Heart left ventricle (tissue), 16 donors: ENCODE data around the gene EXOC3L2. TPM values are rescaled to one million over a fixed set of nuclear protein-coding genes. Genes with fewer than 3 reads are reported as not detected.
A peak's percentile ranks its signal among the peaks of the same experiment; 100 is the strongest.

Source experiments
- ATAC-seq, 4 donors: fragments of 200-7000 bp; cut with Tn5 transposase; one replicate each; pipeline ENCODE4 v1.9.1; 2020 to 2022; ENCODE audit warnings: moderate library complexity in 4 of 4, mild to moderate bottlenecking in 3 of 4, moderate number of reproducible peaks in 1 of 4
- DNase-seq, 5 donors: peaks; one replicate each; pipeline ENCODE4 v3.0.0-alpha.2; 2020
- H3K27ac ChIP-seq, 12 donors: fragments of 200-600 bp; sonication (generic) in 4 of 12; one replicate each; pipeline versions ENCODE4 v1.5.0 to v1.8.0; 2016 to 2022; ENCODE audit warnings: mild to moderate bottlenecking in 2 of 12
- H3K27me3 ChIP-seq, 9 donors: fragments of 200-600 bp; sonication (generic) in 2 of 9; one replicate each; pipeline versions ENCODE4 v1.5.1 to v1.8.0; 2016 to 2022; ENCODE audit warnings: mild to moderate bottlenecking in 3 of 9
- H3K36me3 ChIP-seq, 9 donors: fragments of 200-600 bp; sonication (generic) in 2 of 9; one replicate each; pipeline versions ENCODE4 v1.5.0 to v1.8.0; 2018 to 2022; ENCODE audit warnings: mild to moderate bottlenecking in 2 of 9
- H3K4me1 ChIP-seq, 12 donors: fragments of 200-600 bp; sonication (generic) in 4 of 12; one replicate each; pipeline versions ENCODE4 v1.5.0 to v1.8.0; 2016 to 2022; ENCODE audit warnings: mild to moderate bottlenecking in 3 of 12
- H3K4me3 ChIP-seq, 12 donors: fragments of 200-600 bp; sonication (generic) in 4 of 12; one replicate each; pipeline versions ENCODE4 v1.5.0 to v1.8.0; 2017 to 2022; ENCODE audit warnings: mild to moderate bottlenecking in 9 of 12, moderate library complexity in 4 of 12
- H3K9me3 ChIP-seq, 12 donors: fragments of 200-600 bp; sonication (generic) in 4 of 12; one replicate each; pipeline versions ENCODE4 v1.5.0 to v1.8.0; 2016 to 2022; ENCODE audit warnings: mild to moderate bottlenecking in 1 of 12
- CTCF ChIP-seq, 12 donors: fragments of 200-600 bp; sonication (generic) in 4 of 12; IDR thresholded peaks; one replicate each; pipeline versions ENCODE4 v1.5.0 to v1.8.0; 2018 to 2022; ENCODE audit warnings: antibody characterized with exemption in 12 of 12, mild to moderate bottlenecking in 5 of 12
- POLR2A ChIP-seq, 2 donors: fragments of 450-650 bp; IDR thresholded peaks; one replicate each; pipeline ENCODE4 v1.6.1; 2017; ENCODE audit warnings: antibody characterized with exemption in 2 of 2, mild to moderate bottlenecking in 2 of 2, moderate library complexity in 2 of 2
- WGBS, 4 donors: extraction: QIAGEN DNeasy Blood & Tissue Kit in 2 of 4; methylation state at CpG; one replicate each; pipeline versions ENCODE4 v1.1.5 to v1.1.7; 2013 to 2018; 5-methylcytosine and 5-hydroxymethylcytosine counted together
- intact Hi-C, 10 donors: fragments of 100-400 bp; cut with DNase I; formaldehyde crosslinking; loops; one replicate each; pipeline versions ENCODE4 v1.11.1 to v1.14.2; 2022
- polyA plus RNA-seq, 2 donors: library from polyadenylated mRNA; stranded (reverse); fragments of 200-250 nt; gene quantifications; one replicate each; pipeline ENCODE4 v1.2.3, GENCODE V29; 2013
- total RNA-seq, 9 donors: library from RNA; depleted of rRNA in 2 of 9; stranded (reverse); fragments of >200 nt in 2 of 9; fragmentation: NEBNext Ultra II Directional in 3 of 9; extraction: Animal tissue kit (Norgen Biotek cat#: 25700) in 3 of 9; gene quantifications; one replicate each; pipeline versions ENCODE4 v1.1.0 to v1.2.4, GENCODE V29; 2016 to 2023
- donor health status: ischemic (EF 13 %, LVEDD 7.1; RV severe dilation, severe dysfunction).
- donor health status: healthy with polysubstance abuse.
- donor health status: DM: no; HTN: yes; CAD: no.
- donor health status: DM: no; HTN: no; CAD: no.
- donor health status: ischemic (EF 25% LVEDD 6.9; RV normal size, moderate dysfunction).
- donor health status: ischemic (EF 25% LVEDD 5.7; RV mildly dilated, moderate dysfunction).
- donor health status: healthy.
- donor health status: DM: yes; HTN: yes; CAD: no.
- donor health status: ischemic (EF 35%, LVEDD 5.7; RV mildly dilated, moderate dysfunction).
- donor health status: nonischemic (EF 11% LVEDD 7.7; RV severe dilation, severe dysfunction).
- donor health status: DM: yes; HTN: yes; CAD: no.
- donor health status: PGD.
- donor health status: ischemic (EF 29% LVEDD 5.4; RV normal size, mild dysfunction).
- donor health status: nonischemic (EF 23%, LVEDD 6.1; RV moderate dilation, normal function).

Gene EXOC3L2
- total and polyA plus RNA-seq, 11 donors: 0.32 to 2.5 (median 0.88) TPM

- Histone ChIP-seq H3K4me1 (peaks cover 0 to 34% (median 15%) of the 10 kb centered on the region in 12 donors), H3K27ac (peak overlapping the region in 8 of 12 donors; percentile 9 to 76 (median 60)), H3K4me3 (no peak overlapping the region), H3K27me3 (peaks cover 0 to 37% (median 14%) of the 10 kb centered on the region in 9 donors), H3K9me3 (no peaks in the 10 kb centered on the region), H3K36me3 (no peaks in the 10 kb centered on the region)
- WGBS, 4 donors: 70 to 84% (median 76%) methylated on average over 23 of the region's 23 CpGs
- intact Hi-C loops: loop anchor here in 1 of 10 donors (5.0 kb wide), 1 partner anchor 34 kb away; the partner anchor contains the start of gene EXOC3L2
- ATAC-seq (no peak), DNase-seq (no peak)
- no peak for TF ChIP-seq POLR2A (IDR thresholded peaks at IDR 0.05)
- no peak for TF ChIP-seq CTCF (IDR thresholded peaks at IDR 0.05)
These were observed 32.2 kb downstream of the EXOC3L2 start for GRCh38 chr19:45213031-45213430.

GRCh38 chr19:45211751-45212381 lies 33.3 kb downstream of the EXOC3L2 start:
- no peaks in the 10 kb centered on the region for H3K36me3 ChIP-seq
- TF ChIP-seq POLR2A (IDR thresholded peaks at IDR 0.05): no peak
- no peak for TF ChIP-seq CTCF (IDR thresholded peaks at IDR 0.05)
- 29 to 40% (median 31%) methylated on average over 14 to 17 of the region's 17 CpGs for WGBS, 4 donors
- no peak overlapping the region for H3K4me3 ChIP-seq
- DNase-seq (peak; percentile 53 to 80 (median 64)), ATAC-seq (peak; percentile 82 to 92 (median 86))
- intact Hi-C loops: loop anchor here in 1 of 10 donors (5.0 kb wide), 1 partner anchor 35 kb away; the partner anchor contains the start of gene EXOC3L2
- peaks cover 0 to 34% (median 12%) of the 10 kb centered on the region in 12 donors for H3K4me1 ChIP-seq
- peaks cover 0 to 27% (median 7%) of the 10 kb centered on the region in 9 donors for H3K27me3 ChIP-seq
- H3K9me3 ChIP-seq: no peaks in the 10 kb centered on the region
- H3K27ac ChIP-seq: peak overlapping the region; percentile 25 to 76 (median 54)

GRCh38 chr19:45206328-45206727 lies 38.9 kb downstream of the EXOC3L2 start:
- Histone ChIP-seq H3K27me3 (peaks cover 0 to 5% (median 0%) of the 10 kb centered on the region in 9 donors), H3K4me3 (no peak overlapping the region), H3K36me3 (no peaks in the 10 kb centered on the region), H3K27ac (no peak overlapping the region), H3K9me3 (no peaks in the 10 kb centered on the region), H3K4me1 (peaks cover 0 to 9% (median 0%) of the 10 kb centered on the region in 12 donors)
- no peak for ATAC-seq
- WGBS, 4 donors: 87 to 95% (median 90%) methylated on average over 3 of the region's 3 CpGs
- no peak for TF ChIP-seq POLR2A (IDR thresholded peaks at IDR 0.05)
- TF ChIP-seq CTCF (IDR thresholded peaks at IDR 0.05): no peak
- DNase-seq: no peak
- intact Hi-C loops: no loop called here

GRCh38 chr19:45205810-45206209 lies 39.4 kb downstream of the EXOC3L2 start:
- Histone ChIP-seq H3K4me3 (no peak overlapping the region), H3K27ac (no peak overlapping the region), H3K27me3 (peaks cover 0 to 2% (median 0%) of the 10 kb centered on the region in 9 donors), H3K9me3 (no peaks in the 10 kb centered on the region), H3K4me1 (peaks cover 0 to 8% (median 0%) of the 10 kb centered on the region in 12 donors), H3K36me3 (no peaks in the 10 kb centered on the region)
- WGBS, 4 donors: 85 to 86% (median 85%) methylated on average over 12 of the region's 12 CpGs
- TF ChIP-seq POLR2A (IDR thresholded peaks at IDR 0.05) (no peak), CTCF (IDR thresholded peaks at IDR 0.05) (no peak)
- ATAC-seq (no peak), DNase-seq (no peak)
- intact Hi-C loops: no loop called here
